Peyer's patch (tissue), 4 donors: ENCODE measurements around the gene LDLRAD4.

Source experiments
- CTCF ChIP-seq, 6 experiments: fragments of 450-650 bp in 4 of 6; fragments of 200-600 bp in 2 of 6; sonication (generic) in 1 of 6; IDR thresholded peaks; one replicate each; pipeline ENCODE4 v1.5.1; 2017 to 2019; ENCODE audit warnings: antibody characterized with exemption in 6 of 6, mild to moderate bottlenecking in 3 of 6, moderate library complexity in 1 of 6
- POLR2A ChIP-seq, 2 donors: fragments of 450-650 bp; IDR thresholded peaks; one replicate each; pipeline ENCODE4 v1.5.1; 2017; ENCODE audit warnings: antibody characterized with exemption in 2 of 2, mild to moderate bottlenecking in 2 of 2, moderate library complexity in 2 of 2

- TF ChIP-seq CTCF (IDR thresholded peaks at IDR 0.05) (no peak), POLR2A (IDR thresholded peaks at IDR 0.05) (no peak)
Measured at GRCh38 chr18:13568443-13569392, 350.2 kb downstream of the LDLRAD4 start.
